Jurkat, Clone E6-1 (cell line): ENCODE results near the gene MGAT5.

ENCODE experiments used
- DNase-seq: peaks from one replicate; pipeline ENCODE4 v3.0.0-alpha.2; 2011; ENCODE audit warnings: low read depth, low spot score
- H3K4me3 ChIP-seq: 2 replicates; pipeline ENCODE4 v1.5.1; 2011; ENCODE audit warnings: mild to moderate bottlenecking, low read length, control low read depth, moderate library complexity

Gene MGAT5

GRCh38 chr2:134249755-134250154 is 4.1 kb upstream of the MGAT5 start:
- no peak overlapping the region for H3K4me3 ChIP-seq
- no peak for DNase-seq

- H3K4me3 ChIP-seq, result no peak overlapping the region
Measured at GRCh38 chr2:134250840-134251461, 2.9 kb upstream of the MGAT5 start.

GRCh38 chr2:134252092-134252750 is 1.7 kb upstream of the MGAT5 start:
- H3K4me3 ChIP-seq, result no peak overlapping the region
- DNase-seq, result no peak

More at GRCh38 chr2:134250840-134251461, 2.9 kb upstream of the MGAT5 start:
- DNase-seq, result no peak

- no peak for DNase-seq
- no peak overlapping the region for H3K4me3 ChIP-seq
Measured at GRCh38 chr2:134253117-134253704, 661 bp upstream of the MGAT5 start.

- DNase-seq, result no peak
- no peak overlapping the region for H3K4me3 ChIP-seq
Measured at GRCh38 chr2:134254824-134255223, 952 bp downstream of the MGAT5 start.

- no peak overlapping the region for H3K4me3 ChIP-seq
- DNase-seq, result peak; percentile 80
Measured at GRCh38 chr2:134256956-134257355, 3.1 kb downstream of the MGAT5 start.

- DNase-seq, result no peak
- no peak overlapping the region for H3K4me3 ChIP-seq
Measured at GRCh38 chr2:134257509-134257908, 3.6 kb downstream of the MGAT5 start.

GRCh38 chr2:134257965-134258683 is 4.3 kb downstream of the MGAT5 start:
- H3K4me3 ChIP-seq, result peak overlapping the region; percentile 26
- DNase-seq, result no peak

- DNase-seq, result peak; percentile 96
- H3K4me3 ChIP-seq, result peak overlapping the region; percentile 26
Measured at GRCh38 chr2:134258684-134259388, 5.0 kb downstream of the MGAT5 start.

GRCh38 chr2:134259571-134259970 is 5.7 kb downstream of the MGAT5 start:
- no peak overlapping the region for H3K4me3 ChIP-seq
- DNase-seq, result no peak

- no peak overlapping the region for H3K4me3 ChIP-seq
Measured at GRCh38 chr2:134259994-134260393, 6.1 kb downstream of the MGAT5 start.

GRCh38 chr2:134260713-134261112 is 6.8 kb downstream of the MGAT5 start:
- no peak overlapping the region for H3K4me3 ChIP-seq
- no peak for DNase-seq

More at GRCh38 chr2:134259994-134260393, 6.1 kb downstream of the MGAT5 start:
- DNase-seq, result no peak

- H3K4me3 ChIP-seq, result no peak overlapping the region
- DNase-seq, result no peak
Measured at GRCh38 chr2:134261398-134262131, 7.7 kb downstream of the MGAT5 start.

GRCh38 chr2:134262684-134263083 is 8.8 kb downstream of the MGAT5 start:
- peak; percentile 58 for DNase-seq
- H3K4me3 ChIP-seq, result no peak overlapping the region

GRCh38 chr2:134268265-134268664 is 14.4 kb downstream of the MGAT5 start:
- no peak overlapping the region for H3K4me3 ChIP-seq
- no peak for DNase-seq

GRCh38 chr2:134269230-134269629 is 15.4 kb downstream of the MGAT5 start:
- DNase-seq, result no peak

GRCh38 chr2:134269972-134270735 is 16.3 kb downstream of the MGAT5 start:
- H3K4me3 ChIP-seq, result no peak overlapping the region
- no peak for DNase-seq

More at GRCh38 chr2:134269230-134269629, 15.4 kb downstream of the MGAT5 start:
- no peak overlapping the region for H3K4me3 ChIP-seq

GRCh38 chr2:134271758-134272157 is 17.9 kb downstream of the MGAT5 start:
- DNase-seq, result no peak
- H3K4me3 ChIP-seq, result no peak overlapping the region
